B cell (primary cell): ENCODE data around the gene PIMREG. TPM values are rescaled to one million over a fixed set of nuclear protein-coding genes. Genes with fewer than 3 reads are reported as not detected.
A peak's percentile ranks its signal among the peaks of the same experiment; 100 is the strongest.

ENCODE experiments used
- ATAC-seq: fragments of 200-7000 bp; cut with Tn5 transposase; one replicate; pipeline ENCODE4 v1.10.0; 2021; ENCODE audit warnings: low read depth, mild to moderate bottlenecking, moderate number of reproducible peaks, moderate library complexity
- CTCF ChIA-PET: fragments of 350-600 bp; sonication (Branson Sonifier 250); formaldehyde crosslinking; loops from one replicate; lab custom pipeline; 2021; ENCODE audit warnings: antibody characterized with exemption, inconsistent platforms; lab: Charles Lee
- POLR2A ChIA-PET: fragments of 350-600 bp; sonication (Branson Sonifier 250); formaldehyde crosslinking; loops from one replicate; lab custom pipeline; 2021; ENCODE audit warnings: antibody characterized with exemption; lab: Charles Lee
- DNase-seq: peaks from one replicate; pipeline ENCODE4 v3.0.0; 2013
- H2AFZ ChIP-seq: 2 replicates; pipeline ENCODE4 v1.6.1; 2012; ENCODE audit warnings: mild to moderate bottlenecking, low read depth, low read length; ENCODE audit not compliant: insufficient read depth, poor library complexity, severe bottlenecking
- H3K27ac ChIP-seq, 2 donors: 1 replicate in 1 of 2; 2 replicates in 1 of 2; pipeline ENCODE4 v1.5.1; 2012 to 2013; ENCODE audit warnings: low read length in 2 of 2, mild to moderate bottlenecking in 2 of 2, moderate library complexity in 1 of 2
- H3K27me3 ChIP-seq, 4 experiments: fragments of 200-600 bp in 1 of 4; sonication (generic) in 1 of 4; replicated peaks in 1 of 4; 1 replicate in 2 of 4; 2 replicates in 2 of 4; pipeline versions ENCODE4 v1.6.1 to v1.7.0; 2013 to 2016; ENCODE audit warnings: low read length in 3 of 4, mild to moderate bottlenecking in 2 of 4, mixed read lengths in 1 of 4, moderate library complexity in 1 of 4; ENCODE audit not compliant: insufficient read depth in 4 of 4, control insufficient read depth in 3 of 4; ENCODE audit errors: control extremely low read depth in 1 of 4
- H3K36me3 ChIP-seq, 2 experiments: replicated peaks in 1 of 2; 1 replicate in 1 of 2; 2 replicates in 1 of 2; pipeline versions ENCODE4 v1.6.1 to v1.7.1; 2013; ENCODE audit warnings: low read length in 1 of 2; ENCODE audit not compliant: insufficient read depth in 2 of 2, control insufficient read depth in 1 of 2; ENCODE audit errors: control extremely low read depth in 1 of 2, extremely low read depth in 1 of 2
- H3K4me1 ChIP-seq, 2 donors: fragments of 200-600 bp in 1 of 2; sonication (generic) in 1 of 2; 1 replicate in 1 of 2; 2 replicates in 1 of 2; pipeline versions ENCODE4 v1.5.1 to v1.6.1; 2013 to 2017; ENCODE audit warnings: low read length in 2 of 2; ENCODE audit not compliant: control insufficient read depth in 2 of 2, insufficient read depth in 2 of 2
- H3K4me2 ChIP-seq: replicated peaks from 2 replicates; pipeline ENCODE3; 2012; ENCODE audit warnings: mild to moderate bottlenecking, low read depth, low read length; ENCODE audit not compliant: poor library complexity, severe bottlenecking
- H3K4me3 ChIP-seq, 5 experiments: fragments of 200-600 bp in 1 of 5; sonication (generic) in 1 of 5; 1 replicate in 3 of 5; 2 replicates in 2 of 5; pipeline versions ENCODE4 v1.5.1 to v1.7.0; 2011 to 2016; ENCODE audit warnings: low read length in 4 of 5, mild to moderate bottlenecking in 4 of 5, low read depth in 2 of 5, control low read depth in 1 of 5, moderate library complexity in 1 of 5; ENCODE audit not compliant: insufficient read depth in 1 of 5; ENCODE audit errors: control extremely low read depth in 1 of 5, extremely low read depth in 1 of 5
- H3K79me2 ChIP-seq: fragments of 200-600 bp; sonication (generic); one replicate; pipeline ENCODE4 v1.6.0; 2016; ENCODE audit warnings: low read length; ENCODE audit not compliant: control insufficient read depth, insufficient read depth
- H3K9ac ChIP-seq: fragments of 200-600 bp; sonication (generic); 2 replicates; pipeline ENCODE4 v1.6.1; 2017; ENCODE audit warnings: mild to moderate bottlenecking, low read length, moderate library complexity
- H3K9me3 ChIP-seq, 3 donors: one replicate each; pipeline versions ENCODE4 v1.6.1 to v1.7.1; 2013; ENCODE audit warnings: low read length in 2 of 3; ENCODE audit not compliant: control insufficient read depth in 2 of 3, insufficient read depth in 1 of 3; ENCODE audit errors: control extremely low read depth in 1 of 3
- H4K20me1 ChIP-seq: 2 replicates; pipeline ENCODE4 v1.6.0; 2012; ENCODE audit warnings: mild to moderate bottlenecking, low read length; ENCODE audit not compliant: insufficient read depth, control insufficient read depth, poor library complexity, severe bottlenecking
- H3K27ac Mint-ChIP-seq: one replicate; pipeline ENCODE4 v1.8.0; 2021; ENCODE audit warnings: mixed read lengths
- H3K27me3 Mint-ChIP-seq: one replicate; pipeline ENCODE4 v1.8.0; 2021; ENCODE audit warnings: mixed read lengths
- H3K4me1 Mint-ChIP-seq: one replicate; pipeline ENCODE4 v1.8.0; 2021; ENCODE audit warnings: mixed read lengths
- H3K4me3 Mint-ChIP-seq: one replicate; pipeline ENCODE4 v1.8.0; 2021; ENCODE audit warnings: mixed read lengths
- H3K9me3 Mint-ChIP-seq: one replicate; pipeline ENCODE4 v1.8.0; 2022; ENCODE audit warnings: mixed read lengths; ENCODE audit not compliant: insufficient read depth
- EZH2 ChIP-seq: IDR thresholded peaks from 2 replicates; pipeline ENCODE4 v1.6.1; 2012; ENCODE audit warnings: borderline replicate concordance, low read depth, mild to moderate bottlenecking, moderate library complexity, low read length; ENCODE audit not compliant: insufficient read depth, poor library complexity, severe bottlenecking
- WGBS: methylation state at CpG from one replicate; pipeline ENCODE4 v1.1.5; 2013; ENCODE audit warnings: missing lambda C conversion rate; ENCODE audit not compliant: insufficient coverage; 5-methylcytosine and 5-hydroxymethylcytosine counted together
- intact Hi-C: fragments of 100-400 bp; cut with micrococcal nuclease; formaldehyde crosslinking; loops from one replicate; pipeline ENCODE4 v1.10.0; 2022
- polyA plus RNA-seq: library from polyadenylated mRNA; depleted of rRNA; stranded (reverse); fragments of >200 nt; gene quantifications from 2 replicates; pipeline ENCODE4 v1.2.3, GENCODE V29; 2012
- total RNA-seq, 2 donors: library from RNA; stranded (reverse); fragments of 120-200 nt in 1 of 2; gene quantifications; 1 replicate in 1 of 2; 2 replicates in 1 of 2; pipeline versions ENCODE4 v1.2.3 to v1.2.4, GENCODE V29; 2013 to 2022
- TF ChIP-seq, protein P1 (sequence below): fragments of 200-600 bp; IDR thresholded peaks from one replicate; pipeline ENCODE4 v1.8.0; 2022; ENCODE audit warnings: antibody characterized with exemption, mild to moderate bottlenecking

The PIMREG gene
- total and polyA plus RNA-seq, 2 donors (not counting 1 experiment from before 2014, with no cell fraction given) = 0.21 TPM; not detected in 1

DNA sequence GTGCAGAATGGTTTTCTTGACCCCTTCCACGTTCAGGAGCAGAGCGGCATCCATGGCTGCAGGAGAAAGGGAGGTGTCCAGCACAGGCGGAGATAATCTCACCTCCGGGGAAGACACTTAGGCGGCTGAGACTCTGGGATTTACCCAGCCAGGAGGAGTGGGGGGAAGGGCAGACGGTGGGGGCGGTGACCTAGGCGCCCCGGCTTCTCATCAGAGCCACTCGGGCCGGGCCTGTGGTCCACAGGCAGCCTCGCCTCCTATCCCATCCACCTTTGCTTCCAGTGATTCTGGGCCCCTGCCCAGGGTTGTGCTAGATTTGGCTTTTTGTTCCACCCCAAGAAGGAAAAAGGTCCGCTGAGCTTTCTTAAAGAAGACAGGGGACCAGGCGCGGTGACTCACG lies 9.2 kb upstream of the PIMREG start, which contains the start of gene AIPL1:
TSS of gene AIPL1 (minus strand) at position 71 of the 400 bp plus-strand sequence. CDS start at position 54, 17 bp downstream.
- Histone ChIP-seq H2AFZ (peak within 1 kb of the TSS; percentile 8), H3K36me3 (no peaks in the 10 kb centered on the region), H3K27ac (no peak within 1 kb of the TSS), H3K4me2 (no peak within 1 kb of the TSS), H3K9ac (no peak within 1 kb of the TSS), H3K9me3 (peaks cover 4 to 15% (median 6%) of the 10 kb centered on the region in 3 donors), H4K20me1 (no peaks in the 10 kb centered on the region), H3K27me3 (peaks cover 0 to 13% (median 6%) of the 10 kb centered on the region in 4 experiments), H3K4me3 (no peak within 1 kb of the TSS), H3K79me2 (no peaks in the 10 kb centered on the region), H3K4me1 (no peaks in the 10 kb centered on the region)
- intact Hi-C loops = loop anchor here (5.0 kb wide), 1 partner anchor 728 kb away; no protein-coding TSS in a partner anchor
- Mint-ChIP-seq H3K4me3 (no peak within 1 kb of the TSS), H3K9me3 (peaks cover 3% of the 10 kb centered on the region), H3K27ac (no peak within 1 kb of the TSS), H3K4me1 (peaks cover 2% of the 10 kb centered on the region), H3K27me3 (peaks cover 29% of the 10 kb centered on the region)
- WGBS = 94% methylated on average over 16 of the region's 16 CpGs
- TF ChIP-seq, protein P1, sequence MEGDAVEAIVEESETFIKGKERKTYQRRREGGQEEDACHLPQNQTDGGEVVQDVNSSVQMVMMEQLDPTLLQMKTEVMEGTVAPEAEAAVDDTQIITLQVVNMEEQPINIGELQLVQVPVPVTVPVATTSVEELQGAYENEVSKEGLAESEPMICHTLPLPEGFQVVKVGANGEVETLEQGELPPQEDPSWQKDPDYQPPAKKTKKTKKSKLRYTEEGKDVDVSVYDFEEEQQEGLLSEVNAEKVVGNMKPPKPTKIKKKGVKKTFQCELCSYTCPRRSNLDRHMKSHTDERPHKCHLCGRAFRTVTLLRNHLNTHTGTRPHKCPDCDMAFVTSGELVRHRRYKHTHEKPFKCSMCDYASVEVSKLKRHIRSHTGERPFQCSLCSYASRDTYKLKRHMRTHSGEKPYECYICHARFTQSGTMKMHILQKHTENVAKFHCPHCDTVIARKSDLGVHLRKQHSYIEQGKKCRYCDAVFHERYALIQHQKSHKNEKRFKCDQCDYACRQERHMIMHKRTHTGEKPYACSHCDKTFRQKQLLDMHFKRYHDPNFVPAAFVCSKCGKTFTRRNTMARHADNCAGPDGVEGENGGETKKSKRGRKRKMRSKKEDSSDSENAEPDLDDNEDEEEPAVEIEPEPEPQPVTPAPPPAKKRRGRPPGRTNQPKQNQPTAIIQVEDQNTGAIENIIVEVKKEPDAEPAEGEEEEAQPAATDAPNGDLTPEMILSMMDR = no peak
- TF ChIP-seq EZH2 = no peak
- DNase-seq (no peak), ATAC-seq (no peak)
- CTCF ChIA-PET = interaction anchor here (1.1 to 2.9 kb wide), 11 partner anchors 8 to 850 kb away, joined by 3 to 20 read pairs (median 9); partner anchors contain the start of genes NLRP1 and PIMREG
- POLR2A ChIA-PET = no interaction called here

DNA sequence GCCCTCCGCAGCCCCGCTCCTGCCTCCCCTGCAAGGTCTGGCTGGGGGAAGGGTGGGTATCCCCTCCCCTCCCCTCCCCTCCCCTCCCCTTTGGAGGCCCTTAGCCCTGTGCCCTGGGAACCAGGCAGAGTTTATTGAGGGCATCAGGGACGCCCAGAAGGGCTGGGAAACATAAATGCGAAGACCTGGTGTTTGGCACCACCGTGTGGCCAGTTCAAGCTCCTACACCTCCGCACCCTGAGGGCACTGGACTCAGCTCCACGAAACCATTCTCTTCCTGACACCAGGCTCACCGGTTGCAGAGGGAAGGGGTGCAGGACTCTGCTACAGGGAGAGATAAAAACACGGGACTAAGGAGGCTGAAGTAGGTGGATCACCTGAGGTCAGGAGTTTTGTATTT lies 8.3 kb upstream of the PIMREG start:
- Mint-ChIP-seq H3K4me3 (no peak overlapping the region), H3K4me1 (peaks cover 2% of the 10 kb centered on the region), H3K9me3 (no peaks in the 10 kb centered on the region), H3K27ac (peak overlapping the region; percentile 64), H3K27me3 (peaks cover 36% of the 10 kb centered on the region)
- Histone ChIP-seq H3K9me3 (peaks cover 1 to 8% (median 2%) of the 10 kb centered on the region in 3 donors), H3K27ac (no peak overlapping the region), H4K20me1 (no peaks in the 10 kb centered on the region), H3K9ac (no peak overlapping the region), H3K27me3 (peaks cover 0 to 15% (median 6%) of the 10 kb centered on the region in 4 experiments), H3K36me3 (no peaks in the 10 kb centered on the region), H3K4me2 (no peak overlapping the region), H3K79me2 (no peaks in the 10 kb centered on the region), H2AFZ (peak overlapping the region; percentile 8), H3K4me3 (no peak overlapping the region), H3K4me1 (no peaks in the 10 kb centered on the region)
- intact Hi-C loops = loop anchor here (1.0 to 5.0 kb wide), 3 partner anchors 729 to 849 kb away; no protein-coding TSS in a partner anchor
- POLR2A ChIA-PET = interaction anchor here (1.0 kb wide), 1 partner anchor 848 kb away, joined by 3 read pairs; no protein-coding TSS in a partner anchor
- TF ChIP-seq, protein P1 = peak; percentile 84
- no peak for TF ChIP-seq EZH2
- ATAC-seq (peak; percentile 86), DNase-seq (peak; percentile 74)
- CTCF ChIA-PET = interaction anchor here (0.6 to 2.9 kb wide), 20 partner anchors 9 to 1881 kb away, joined by 3 to 20 read pairs (median 4); partner anchors contain the start of genes NLRP1 and PIMREG
- WGBS = 0% methylated on average over 4 of the region's 9 CpGs
